CD4-positive, alpha-beta T cell treated with Interferon gamma for 1 hour (primary cell): ENCODE measurements around the gene DPP6.
"Not testable (repeated sequence)": the region's sequence is repeated elsewhere in the genome, so short reads cannot be mapped to it uniquely, and the experiment has no call there.

ENCODE experiments used
- DNase-seq: peaks from one replicate; pipeline ENCODE4 v3.0.0-alpha.2; 2020

Gene DPP6

GRCh38 chr7:154638286-154638685 lies 586.1 kb downstream of the DPP6 start:
- DNase-seq, result no peak

- DNase-seq, result no peak
Measured at GRCh38 chr7:154640266-154640865, 588.2 kb downstream of the DPP6 start.

GRCh38 chr7:154640917-154641316 lies 588.7 kb downstream of the DPP6 start:
- DNase-seq, result no peak

GRCh38 chr7:154644366-154644765 lies 592.2 kb downstream of the DPP6 start:
- no peak for DNase-seq

GRCh38 chr7:154646126-154647013 lies 594.2 kb downstream of the DPP6 start:
- no peak for DNase-seq

- DNase-seq, result no peak
Measured at GRCh38 chr7:154647625-154648024, 595.4 kb downstream of the DPP6 start.

- no peak for DNase-seq
Measured at GRCh38 chr7:154649015-154649414, 596.8 kb downstream of the DPP6 start.

- no peak for DNase-seq
Measured at GRCh38 chr7:154649434-154649833, 597.2 kb downstream of the DPP6 start.

- no peak for DNase-seq
Measured at GRCh38 chr7:154650275-154650674, 598.1 kb downstream of the DPP6 start.

GRCh38 chr7:154651501-154651900 lies 599.3 kb downstream of the DPP6 start:
- no peak for DNase-seq

GRCh38 chr7:154652564-154652963 lies 600.4 kb downstream of the DPP6 start:
- no peak for DNase-seq

- no peak for DNase-seq
Measured at GRCh38 chr7:154653281-154653680, 601.1 kb downstream of the DPP6 start.

- DNase-seq, result no peak
Measured at GRCh38 chr7:154656618-154657017, 604.4 kb downstream of the DPP6 start.

GRCh38 chr7:154666768-154667167 lies 614.6 kb downstream of the DPP6 start:
- DNase-seq, result no peak

- no peak for DNase-seq
Measured at GRCh38 chr7:154672659-154673415, 620.6 kb downstream of the DPP6 start.

GRCh38 chr7:154674191-154674590 lies 622.0 kb downstream of the DPP6 start:
- no peak for DNase-seq

GRCh38 chr7:154675560-154675959 lies 623.4 kb downstream of the DPP6 start:
- DNase-seq, result no peak

GRCh38 chr7:154676033-154676421 lies 623.8 kb downstream of the DPP6 start:
- DNase-seq, result not testable (repeated sequence)

- no peak for DNase-seq
Measured at GRCh38 chr7:154676422-154677073, 624.4 kb downstream of the DPP6 start.

- DNase-seq, result no peak
Measured at GRCh38 chr7:154677454-154677853, 625.3 kb downstream of the DPP6 start.

GRCh38 chr7:154678001-154678550 lies 625.9 kb downstream of the DPP6 start:
- DNase-seq, result not testable (repeated sequence)

- DNase-seq, result no peak
Measured at GRCh38 chr7:154679379-154680053, 627.3 kb downstream of the DPP6 start.
